HepG2 (cell line): ENCODE data around the gene PSMC3IP. TPM values are rescaled to one million over a fixed set of nuclear protein-coding genes. Genes with fewer than 3 reads are reported as not detected.

Source experiments
- EP300 ChIP-seq, 3 experiments: sonication (generic) in 1 of 3; formaldehyde crosslinking in 1 of 3; IDR thresholded peaks; 2 replicates each; pipeline versions ENCODE4 v1.5.1 to v1.6.1; 2011 to 2020; ENCODE audit warnings: low read depth in 2 of 3, low read length in 2 of 3, borderline replicate concordance in 1 of 3, improper control_type of control experiment in 1 of 3, mild to moderate bottlenecking in 1 of 3, missing genetic modification reagents in 1 of 3, moderate library complexity in 1 of 3
- FOXJ3 ChIP-seq: sonication (generic); formaldehyde crosslinking; IDR thresholded peaks from 2 replicates; pipeline ENCODE4 v1.4.0; 2020; ENCODE audit warnings: missing genetic modification reagents, mild to moderate bottlenecking, borderline replicate concordance
- GATA4 ChIP-seq: sonication (generic); IDR thresholded peaks from 2 replicates; pipeline ENCODE4 v1.6.1; 2016; ENCODE audit warnings: antibody characterized with exemption, low read depth, borderline replicate concordance
- GTF2F1 ChIP-seq: fragments of 150-350 bp; IDR thresholded peaks from 2 replicates; pipeline ENCODE4 v1.6.1; 2014; ENCODE audit warnings: low read length
- MLLT10 ChIP-seq: sonication (generic); formaldehyde crosslinking; IDR thresholded peaks from 2 replicates; pipeline ENCODE4 v1.4.0; 2020; ENCODE audit warnings: missing genetic modification reagents
- MTA3 ChIP-seq: sonication (generic); formaldehyde crosslinking; IDR thresholded peaks from 2 replicates; pipeline ENCODE4 v1.4.0; 2020; ENCODE audit warnings: missing genetic modification reagents
- ONECUT2 ChIP-seq: sonication (generic); formaldehyde crosslinking; IDR thresholded peaks from 2 replicates; pipeline ENCODE4 v1.4.0; 2020; ENCODE audit warnings: missing genetic modification reagents
- PRPF4 ChIP-seq: fragments of 200-400 bp; formaldehyde crosslinking; IDR thresholded peaks from 2 replicates; pipeline ENCODE4 v1.6.1; 2016; ENCODE audit warnings: low read length, low read depth; ENCODE audit not compliant: poor library complexity, severe bottlenecking
- SKI ChIP-seq: fragments of 450-650 bp; IDR thresholded peaks from one replicate; pipeline ENCODE4 v1.6.1; 2018; ENCODE audit warnings: mild to moderate bottlenecking; ENCODE audit not compliant: partially characterized antibody
- SMYD3 ChIP-seq: sonication (generic); formaldehyde crosslinking; IDR thresholded peaks from 2 replicates; pipeline ENCODE4 v1.8.1; 2023; ENCODE audit warnings: mild to moderate bottlenecking, missing genetic modification reagents
- TEAD2 ChIP-seq: sonication (generic); formaldehyde crosslinking; IDR thresholded peaks from 2 replicates; pipeline ENCODE4 v1.9.0; 2021; ENCODE audit warnings: missing genetic modification reagents
- ZNF468 ChIP-seq: sonication (generic); formaldehyde crosslinking; IDR thresholded peaks from 2 replicates; pipeline ENCODE4 v1.8.0; 2022; ENCODE audit warnings: mild to moderate bottlenecking, moderate library complexity, missing genetic modification reagents
- ZSCAN30 ChIP-seq: sonication (generic); formaldehyde crosslinking; IDR thresholded peaks from 2 replicates; pipeline ENCODE4 v1.5.0; 2020; ENCODE audit warnings: mild to moderate bottlenecking, missing genetic modification reagents
- polyA plus RNA-seq, 8 experiments: library from polyadenylated mRNA; depleted of rRNA in 3 of 8; stranded (reverse) in 7 of 8; unstranded in 1 of 8; fragments of >200 nt; fragmentation: Illumina TruSeq in 4 of 8; extraction: Trizol in 4 of 8; gene quantifications; 2 replicates each; pipeline versions ENCODE4 v1.2.1 to v1.2.3, GENCODE V29; 2011 to 2016; ENCODE audit warnings: low read depth in 4 of 8, missing spikeins in 1 of 8, mixed read lengths in 1 of 8; ENCODE audit not compliant: insufficient read depth in 1 of 8
- total RNA-seq, 5 experiments: library from RNA; depleted of rRNA; stranded (reverse); fragments of >200 nt; fragmentation: Illumina TruSeq; extraction: Trizol; gene quantifications; 2 replicates each; pipeline ENCODE4 v1.2.3, GENCODE V29; 2016; ENCODE audit warnings: low read depth in 1 of 5
- TF ChIP-seq, protein P1 (sequence below): sonication (generic); formaldehyde crosslinking; IDR thresholded peaks from 2 replicates; pipeline ENCODE4 v1.4.0; 2020; ENCODE audit warnings: missing genetic modification reagents
- TF ChIP-seq, protein P2 (sequence below): IDR thresholded peaks from 2 replicates; pipeline ENCODE4 v1.6.1; 2016; ENCODE audit warnings: missing biosample characterization, missing genetic modification reagents, low read depth
- TF ChIP-seq, protein P3 (sequence below): sonication (generic); formaldehyde crosslinking; IDR thresholded peaks from 2 replicates; pipeline ENCODE4 v1.8.1; 2023; ENCODE audit warnings: mild to moderate bottlenecking, missing genetic modification reagents
- TF ChIP-seq, protein P4 (sequence below): sonication (generic); formaldehyde crosslinking; IDR thresholded peaks from 2 replicates; pipeline ENCODE4 v1.8.1; 2023; ENCODE audit warnings: mild to moderate bottlenecking, inconsistent platforms, moderate library complexity, missing genetic modification reagents, borderline replicate concordance
- TF ChIP-seq, protein P5 (sequence below): sonication (generic); formaldehyde crosslinking; IDR thresholded peaks from 2 replicates; pipeline ENCODE4 v1.5.1; 2020; ENCODE audit warnings: mild to moderate bottlenecking, missing genetic modification reagents, borderline replicate concordance

Gene PSMC3IP
- total and polyA plus RNA-seq, 2 of the 13 experiments (the other 11 are each of a cell fraction or from before 2014, with no cell fraction given): 6.5 to 22.4 TPM

DNA sequence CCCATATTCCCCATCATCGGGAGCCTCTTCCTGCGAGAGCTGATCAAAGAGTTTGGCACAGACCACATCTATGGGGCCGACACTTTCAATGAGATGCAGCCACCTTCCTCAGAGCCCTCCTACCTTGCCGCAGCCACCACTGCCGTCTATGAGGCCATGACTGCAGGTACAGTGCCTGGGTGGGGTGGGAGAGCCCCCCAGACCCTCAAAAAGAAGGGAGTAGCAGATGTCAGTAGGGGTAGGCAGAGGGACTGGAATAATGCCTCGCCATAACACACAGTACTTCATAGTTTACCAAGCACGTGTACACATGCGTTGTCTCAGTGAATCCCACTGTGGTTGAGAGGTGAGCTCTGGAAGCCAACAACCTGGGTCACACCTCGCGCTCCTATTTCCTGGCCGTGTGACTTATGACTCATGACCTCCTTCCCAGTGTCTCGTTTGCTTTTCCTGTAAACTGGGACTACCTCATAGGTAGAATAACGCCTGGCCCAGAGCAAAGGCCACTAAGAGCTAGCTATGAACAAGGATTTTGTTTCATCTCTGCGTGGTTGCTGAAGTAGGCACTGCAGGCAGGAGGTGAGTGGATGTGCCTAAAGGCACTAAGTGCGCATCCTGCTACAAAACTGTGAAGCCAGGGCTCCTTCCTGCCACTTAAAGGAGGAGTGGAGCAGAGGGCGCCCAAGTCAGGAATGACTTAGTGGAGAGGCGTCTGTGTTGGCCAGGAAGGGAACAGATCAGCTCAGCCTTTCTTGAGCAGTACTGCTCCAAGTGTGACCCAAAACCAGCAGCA is 36.3 kb downstream of the PSMC3IP start (continued):
- TF ChIP-seq, protein P1, sequence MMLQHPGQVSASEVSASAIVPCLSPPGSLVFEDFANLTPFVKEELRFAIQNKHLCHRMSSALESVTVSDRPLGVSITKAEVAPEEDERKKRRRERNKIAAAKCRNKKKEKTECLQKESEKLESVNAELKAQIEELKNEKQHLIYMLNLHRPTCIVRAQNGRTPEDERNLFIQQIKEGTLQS: peak; percentile 88
- TF ChIP-seq EP300 (IDR thresholded peaks at IDR 0.05; ENCODE audit: low read depth in 2 of 2, low read length in 2 of 2) (peak; percentile 26 to 76; a peak in 2 of 4 replicates), EP300 (CRISPR knock-in tag; IDR thresholded peaks at IDR 0.05; ENCODE audit: borderline replicate concordance) (peak; percentile 79), FOXJ3 (CRISPR knock-in tag) (no peak), GATA4 (peak; percentile 28; the same call in 1 of the 2 replicates), ZSCAN30 (CRISPR knock-in tag) (no peak), PRPF4 (no peak), ZNF468 (CRISPR knock-in tag) (no peak), ONECUT2 (CRISPR knock-in tag) (no peak), GTF2F1 (no peak), MLLT10 (CRISPR knock-in tag) (no peak), TEAD2 (CRISPR knock-in tag) (no peak), SMYD3 (CRISPR knock-in tag) (0 out of 2 replicates have a peak, but pooled peaks have one; percentile 19), MTA3 (CRISPR knock-in tag) (no peak), SKI (peak; percentile 48)
- TF ChIP-seq, protein P2, sequence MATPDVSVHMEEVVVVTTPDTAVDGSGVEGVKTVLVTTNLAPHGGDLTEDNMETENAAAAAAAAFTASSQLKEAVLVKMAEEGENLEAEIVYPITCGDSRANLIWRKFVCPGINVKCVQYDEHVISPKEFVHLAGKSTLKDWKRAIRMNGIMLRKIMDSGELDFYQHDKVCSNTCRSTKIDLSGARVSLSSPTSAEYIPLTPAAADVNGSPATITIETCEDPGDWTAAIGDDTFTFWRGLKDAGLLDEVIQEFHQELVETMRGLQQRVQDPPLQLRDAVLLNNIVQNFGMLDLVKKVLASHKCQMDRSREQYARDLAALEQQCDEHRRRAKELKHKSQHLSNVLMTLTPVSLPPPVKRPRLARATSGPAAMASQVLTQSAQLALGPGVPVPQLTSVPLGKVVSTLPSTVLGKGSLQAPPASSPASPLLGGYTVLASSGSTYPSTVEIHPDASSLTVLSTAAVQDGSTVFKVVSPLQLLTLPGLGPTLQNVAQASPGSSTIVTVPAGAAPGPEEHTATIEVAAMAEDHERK (CRISPR knock-in tag): 0 out of 2 replicates have a peak, but pooled peaks have one; percentile 28
- TF ChIP-seq, protein P3, sequence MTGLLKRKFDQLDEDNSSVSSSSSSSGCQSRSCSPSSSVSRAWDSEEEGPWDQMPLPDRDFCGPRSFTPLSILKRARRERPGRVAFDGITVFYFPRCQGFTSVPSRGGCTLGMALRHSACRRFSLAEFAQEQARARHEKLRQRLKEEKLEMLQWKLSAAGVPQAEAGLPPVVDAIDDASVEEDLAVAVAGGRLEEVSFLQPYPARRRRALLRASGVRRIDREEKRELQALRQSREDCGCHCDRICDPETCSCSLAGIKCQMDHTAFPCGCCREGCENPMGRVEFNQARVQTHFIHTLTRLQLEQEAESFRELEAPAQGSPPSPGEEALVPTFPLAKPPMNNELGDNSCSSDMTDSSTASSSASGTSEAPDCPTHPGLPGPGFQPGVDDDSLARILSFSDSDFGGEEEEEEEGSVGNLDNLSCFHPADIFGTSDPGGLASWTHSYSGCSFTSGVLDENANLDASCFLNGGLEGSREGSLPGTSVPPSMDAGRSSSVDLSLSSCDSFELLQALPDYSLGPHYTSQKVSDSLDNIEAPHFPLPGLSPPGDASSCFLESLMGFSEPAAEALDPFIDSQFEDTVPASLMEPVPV (CRISPR knock-in tag): no peak
- TF ChIP-seq, protein P4, sequence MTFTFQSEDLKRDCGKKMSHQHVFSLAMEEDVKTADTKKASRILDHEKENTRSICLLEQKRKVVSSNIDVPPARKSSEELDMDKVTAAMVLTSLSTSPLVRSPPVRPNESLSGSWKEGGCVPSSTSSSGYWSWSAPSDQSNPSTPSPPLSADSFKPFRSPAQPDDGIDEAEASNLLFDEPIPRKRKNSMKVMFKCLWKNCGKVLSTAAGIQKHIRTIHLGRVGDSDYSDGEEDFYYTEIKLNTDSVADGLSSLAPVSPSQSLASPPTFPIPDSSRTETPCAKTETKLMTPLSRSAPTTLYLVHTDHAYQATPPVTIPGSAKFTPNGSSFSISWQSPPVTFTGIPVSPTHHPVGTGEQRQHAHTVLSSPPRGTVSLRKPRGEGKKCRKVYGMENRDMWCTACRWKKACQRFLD (CRISPR knock-in tag): no peak
- TF ChIP-seq, protein P5, sequence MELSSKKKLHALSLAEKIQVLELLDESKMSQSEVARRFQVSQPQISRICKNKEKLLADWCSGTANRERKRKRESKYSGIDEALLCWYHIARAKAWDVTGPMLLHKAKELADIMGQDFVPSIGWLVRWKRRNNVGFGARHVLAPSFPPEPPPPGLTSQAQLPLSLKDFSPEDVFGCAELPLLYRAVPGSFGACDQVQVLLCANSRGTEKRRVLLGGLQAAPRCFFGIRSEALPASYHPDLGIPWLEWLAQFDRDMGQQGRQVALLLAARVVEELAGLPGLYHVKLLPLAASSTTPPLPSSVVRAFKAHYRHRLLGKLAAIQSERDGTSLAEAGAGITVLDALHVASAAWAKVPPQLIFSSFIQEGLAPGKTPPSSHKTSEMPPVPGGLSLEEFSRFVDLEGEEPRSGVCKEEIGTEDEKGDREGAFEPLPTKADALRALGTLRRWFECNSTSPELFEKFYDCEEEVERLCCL (CRISPR knock-in tag): no peak
